HUES48 (cell line): ENCODE results near the gene GPR146.
A peak's percentile ranks its signal among the peaks of the same experiment; 100 is the strongest.

ENCODE experiments used
- H3K27ac ChIP-seq: one replicate; pipeline ENCODE4 v1.7.0; 2013; ENCODE audit warnings: low read depth, low read length, inconsistent platforms
- H3K27me3 ChIP-seq: 2 replicates; pipeline ENCODE4 v1.6.1; 2013; ENCODE audit warnings: mild to moderate bottlenecking, low read length; ENCODE audit not compliant: control insufficient read depth, insufficient read depth
- H3K36me3 ChIP-seq: 2 replicates; pipeline ENCODE4 v1.6.1; 2013; ENCODE audit warnings: low read length; ENCODE audit not compliant: control insufficient read depth, insufficient read depth
- H3K4me1 ChIP-seq: 2 replicates; pipeline ENCODE4 v1.6.1; 2013; ENCODE audit warnings: mild to moderate bottlenecking, low read length; ENCODE audit not compliant: control insufficient read depth, insufficient read depth
- H3K4me3 ChIP-seq: 2 replicates; pipeline ENCODE4 v1.5.1; 2013; ENCODE audit warnings: mild to moderate bottlenecking, low read depth, low read length
- H3K9ac ChIP-seq: 2 replicates; pipeline ENCODE4 v1.6.1; 2013; ENCODE audit warnings: mild to moderate bottlenecking, low read depth, low read length, moderate library complexity
- H3K9me3 ChIP-seq: 2 replicates; pipeline ENCODE4 v1.6.1; 2013; ENCODE audit warnings: low read length; ENCODE audit not compliant: control insufficient read depth, insufficient read depth

The GPR146 gene

GRCh38 chr7:1056785-1057410 lies 12.6 kb downstream of the GPR146 start:
- H3K9me3 ChIP-seq = no peaks in the 10 kb centered on the region
- no peak overlapping the region for H3K9ac ChIP-seq
- H3K4me1 ChIP-seq = peaks cover 23% of the 10 kb centered on the region
- H3K27me3 ChIP-seq = no peaks in the 10 kb centered on the region
- no peak overlapping the region for H3K27ac ChIP-seq
- H3K4me3 ChIP-seq = no peak overlapping the region
- H3K36me3 ChIP-seq = peaks cover 4% of the 10 kb centered on the region; the same call in 1 of the 2 replicates

GRCh38 chr7:1057416-1058291 lies 13.3 kb downstream of the GPR146 start:
- Histone ChIP-seq H3K9ac (no peak overlapping the region), H3K36me3 (peaks cover 4% of the 10 kb centered on the region; the same call in 1 of the 2 replicates), H3K4me3 (no peak overlapping the region), H3K27me3 (no peaks in the 10 kb centered on the region), H3K9me3 (no peaks in the 10 kb centered on the region), H3K27ac (no peak overlapping the region), H3K4me1 (peaks cover 19% of the 10 kb centered on the region)

GRCh38 chr7:1058311-1058710 lies 14.0 kb downstream of the GPR146 start:
- Histone ChIP-seq H3K27ac (no peak overlapping the region), H3K9ac (no peak overlapping the region), H3K36me3 (peaks cover 4% of the 10 kb centered on the region; the same call in 1 of the 2 replicates), H3K9me3 (no peaks in the 10 kb centered on the region), H3K27me3 (no peaks in the 10 kb centered on the region), H3K4me1 (peaks cover 13% of the 10 kb centered on the region), H3K4me3 (no peak overlapping the region)

- Histone ChIP-seq H3K4me3 (no peak overlapping the region), H3K4me1 (peaks cover 12% of the 10 kb centered on the region), H3K9me3 (no peaks in the 10 kb centered on the region), H3K9ac (no peak overlapping the region), H3K27me3 (no peaks in the 10 kb centered on the region), H3K27ac (no peak overlapping the region), H3K36me3 (peaks cover 4% of the 10 kb centered on the region; the same call in 1 of the 2 replicates)
Observed at GRCh38 chr7:1058821-1059199, 14.5 kb downstream of the GPR146 start.

- H3K9me3 ChIP-seq = no peaks in the 10 kb centered on the region
- H3K27ac ChIP-seq = no peak overlapping the region
- no peak overlapping the region for H3K9ac ChIP-seq
- H3K4me1 ChIP-seq = peaks cover 12% of the 10 kb centered on the region
- H3K36me3 ChIP-seq = peaks cover 4% of the 10 kb centered on the region; the same call in 1 of the 2 replicates
- H3K4me3 ChIP-seq = peak overlapping the region; percentile 51
- no peaks in the 10 kb centered on the region for H3K27me3 ChIP-seq
Observed at GRCh38 chr7:1059200-1060091, 15.1 kb downstream of the GPR146 start.

GRCh38 chr7:1060315-1061072 lies 16.1 kb downstream of the GPR146 start:
- Histone ChIP-seq H3K36me3 (peaks cover 4% of the 10 kb centered on the region; the same call in 1 of the 2 replicates), H3K4me1 (peaks cover 12% of the 10 kb centered on the region), H3K9ac (peak overlapping the region; percentile 24; the same call in 1 of the 2 replicates), H3K4me3 (peak overlapping the region; percentile 51), H3K27me3 (no peaks in the 10 kb centered on the region), H3K27ac (no peak overlapping the region), H3K9me3 (no peaks in the 10 kb centered on the region)

GRCh38 chr7:1061180-1061579 lies 16.8 kb downstream of the GPR146 start:
- peaks cover 12% of the 10 kb centered on the region for H3K4me1 ChIP-seq
- no peaks in the 10 kb centered on the region for H3K9me3 ChIP-seq
- no peak overlapping the region for H3K9ac ChIP-seq
- no peak overlapping the region for H3K4me3 ChIP-seq
- peaks cover 4% of the 10 kb centered on the region; the same call in 1 of the 2 replicates for H3K36me3 ChIP-seq
- no peaks in the 10 kb centered on the region for H3K27me3 ChIP-seq
- H3K27ac ChIP-seq = no peak overlapping the region

GRCh38 chr7:1062296-1063294 lies 18.2 kb downstream of the GPR146 start:
- H3K4me1 ChIP-seq = peaks cover 12% of the 10 kb centered on the region
- H3K4me3 ChIP-seq = no peak overlapping the region
- H3K9me3 ChIP-seq = no peaks in the 10 kb centered on the region
- no peak overlapping the region for H3K9ac ChIP-seq
- no peak overlapping the region for H3K27ac ChIP-seq
- peaks cover 4% of the 10 kb centered on the region; the same call in 1 of the 2 replicates for H3K36me3 ChIP-seq
- H3K27me3 ChIP-seq = no peaks in the 10 kb centered on the region

GRCh38 chr7:1063361-1063760 lies 19.0 kb downstream of the GPR146 start:
- peaks cover 12% of the 10 kb centered on the region for H3K4me1 ChIP-seq
- no peaks in the 10 kb centered on the region for H3K27me3 ChIP-seq
- H3K9ac ChIP-seq = no peak overlapping the region
- no peak overlapping the region for H3K4me3 ChIP-seq
- no peaks in the 10 kb centered on the region for H3K36me3 ChIP-seq
- no peak overlapping the region for H3K27ac ChIP-seq
- H3K9me3 ChIP-seq = no peaks in the 10 kb centered on the region
